Effector CD8-positive, alpha-beta T cell (primary cell): ENCODE results near the gene WNK2.

ENCODE experiments used
- DNase-seq: peaks from one replicate; lab custom pipeline; 2025; lab: John Stamatoyannopoulos, UW

WNK2 gene

DNA sequence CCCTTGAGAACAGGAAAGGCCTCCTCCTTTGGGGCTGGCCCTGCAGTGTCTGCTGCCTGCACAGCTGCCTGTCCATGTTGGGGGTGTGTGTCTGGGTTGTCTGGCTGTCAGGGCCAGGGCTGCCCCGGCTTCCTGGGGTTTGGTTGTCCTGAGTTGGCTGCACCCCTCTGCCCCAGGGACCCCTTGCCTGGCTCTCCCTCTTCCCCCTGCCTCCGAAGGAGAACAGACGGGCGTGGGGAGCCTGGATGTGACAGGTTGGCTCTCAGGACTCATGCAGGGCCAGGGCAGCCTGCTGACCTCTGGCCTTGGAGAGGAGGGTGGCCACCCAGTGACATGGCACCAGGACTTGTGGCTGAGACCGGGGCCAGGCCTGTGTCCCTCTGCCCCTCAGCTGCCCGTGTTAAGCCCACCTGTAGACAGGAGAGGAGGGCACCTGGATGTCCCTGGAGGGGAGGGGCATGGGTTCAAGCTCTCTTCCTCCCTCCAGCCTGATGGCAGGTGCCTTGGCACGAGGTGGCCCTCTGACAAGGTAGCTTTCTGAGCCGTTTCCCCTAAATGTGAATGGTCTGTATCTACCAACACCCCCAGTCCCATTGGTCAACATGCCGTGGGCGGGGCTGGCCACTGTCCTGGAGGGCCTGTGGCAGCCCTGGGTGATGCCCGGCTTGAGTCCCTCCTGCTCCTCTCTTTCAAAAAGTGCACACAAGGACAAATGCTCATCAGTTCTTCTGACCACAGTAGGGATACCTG lies 34.9 kb downstream of the WNK2 start:
- no peak for DNase-seq

GRCh38 chr9:93219692-93220091 lies 35.8 kb downstream of the WNK2 start:
- no peak for DNase-seq

- no peak for DNase-seq
Measured at GRCh38 chr9:93220627-93221026, 36.7 kb downstream of the WNK2 start.

DNA sequence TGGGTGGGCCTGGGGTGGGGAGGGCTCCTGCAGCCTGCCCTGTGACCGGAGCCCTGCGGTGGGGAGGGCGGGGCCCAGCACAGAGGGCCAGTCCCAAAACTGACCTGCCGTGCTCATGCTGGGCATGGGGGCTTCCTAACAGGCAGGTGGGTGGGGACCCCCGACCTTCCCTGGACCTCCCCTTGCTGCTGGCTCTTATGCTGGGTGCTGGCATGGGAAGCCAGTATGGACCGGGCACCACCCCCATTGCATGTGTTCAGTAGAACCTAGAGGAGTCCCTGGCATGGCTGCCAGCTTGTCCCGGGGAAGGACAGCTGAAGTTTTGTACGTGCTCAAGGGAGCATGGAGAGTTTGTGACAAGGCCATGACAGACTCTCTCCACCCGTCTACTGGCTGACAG lies 37.1 kb downstream of the WNK2 start:
- DNase-seq: no peak

DNA sequence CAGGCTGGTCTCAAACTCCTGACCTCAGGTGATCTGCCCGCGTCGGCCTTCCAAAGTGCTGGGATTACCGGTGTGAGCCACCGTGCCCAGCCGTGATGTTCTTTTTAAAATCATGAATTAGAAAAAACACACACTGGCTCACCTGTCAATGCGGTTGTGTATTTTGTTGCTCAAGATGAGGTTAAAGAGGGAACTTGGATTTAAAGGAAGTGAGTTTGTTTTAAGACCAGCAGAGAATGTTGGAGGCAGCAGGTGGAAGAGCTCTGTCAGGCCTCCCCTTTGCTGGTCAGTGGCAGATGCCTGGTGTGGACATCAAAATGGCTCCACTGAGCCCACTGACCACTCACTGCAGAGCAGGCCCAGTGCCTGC lies 38.9 kb downstream of the WNK2 start:
- no peak for DNase-seq

DNA sequence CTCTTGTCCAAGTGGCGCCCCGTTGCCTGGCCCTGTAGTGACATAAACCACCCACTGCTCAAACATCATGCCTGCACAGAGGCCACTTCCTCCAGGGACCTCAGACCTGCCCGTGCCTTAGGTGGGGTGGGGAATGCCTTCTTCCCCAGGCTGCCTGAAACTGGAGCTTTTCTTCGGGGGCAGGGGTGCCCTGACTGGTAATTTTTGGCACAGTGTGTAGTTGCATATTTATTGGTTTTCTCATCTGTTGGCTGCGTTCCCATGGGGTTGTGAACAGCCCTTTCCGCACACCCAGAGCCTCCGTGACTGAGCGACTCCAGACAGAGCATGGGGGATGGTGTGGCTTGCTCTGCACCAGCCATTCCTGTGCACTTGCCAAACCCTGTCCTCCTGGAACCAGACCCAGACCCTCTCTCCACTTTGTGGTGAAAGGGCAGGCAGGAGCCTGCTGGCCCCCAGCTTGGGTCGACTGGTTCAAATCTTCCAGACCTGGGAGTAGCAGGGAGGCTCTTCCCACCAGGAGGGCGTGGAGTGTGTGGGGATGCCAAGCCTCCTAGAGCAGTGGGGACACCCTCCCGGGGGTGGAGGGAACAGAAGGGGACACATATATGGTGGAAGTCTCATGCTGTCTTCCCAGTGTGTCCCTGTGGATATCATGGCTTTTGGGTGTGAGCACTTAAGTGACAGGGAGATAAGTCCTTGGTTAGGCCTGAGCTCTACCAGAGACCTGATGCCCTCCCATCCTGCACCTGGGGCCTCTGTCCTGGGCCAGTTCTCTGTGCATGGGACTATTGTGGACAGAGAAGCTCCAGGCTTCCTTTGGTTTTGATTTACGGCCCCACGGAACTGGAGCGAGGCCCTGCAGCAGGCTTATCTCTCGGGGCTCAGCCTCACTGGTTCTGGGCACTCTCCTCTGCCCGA lies 39.6 kb downstream of the WNK2 start:
- no peak for DNase-seq

DNA sequence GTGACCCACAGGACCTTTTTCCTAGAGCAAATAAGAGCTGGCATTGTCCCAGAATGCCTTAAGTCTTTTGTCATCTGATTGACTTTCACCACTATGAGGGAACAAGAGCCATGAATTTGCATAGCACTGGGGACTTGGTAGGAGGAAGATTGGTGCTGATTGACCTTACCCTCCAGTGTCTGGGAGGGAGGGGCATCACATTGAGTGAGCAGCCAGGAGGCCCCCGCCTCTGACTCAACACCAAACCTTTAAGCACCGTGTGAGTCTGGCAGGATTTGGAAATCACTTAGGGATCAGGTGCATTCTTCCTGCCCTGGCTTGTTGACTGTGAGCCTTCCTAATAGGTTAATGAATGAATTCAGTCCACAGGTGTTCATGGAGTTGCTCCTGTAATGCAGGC lies 40.7 kb downstream of the WNK2 start:
- no peak for DNase-seq

- no peak for DNase-seq
Measured at GRCh38 chr9:93225417-93225816, 41.5 kb downstream of the WNK2 start.

DNA sequence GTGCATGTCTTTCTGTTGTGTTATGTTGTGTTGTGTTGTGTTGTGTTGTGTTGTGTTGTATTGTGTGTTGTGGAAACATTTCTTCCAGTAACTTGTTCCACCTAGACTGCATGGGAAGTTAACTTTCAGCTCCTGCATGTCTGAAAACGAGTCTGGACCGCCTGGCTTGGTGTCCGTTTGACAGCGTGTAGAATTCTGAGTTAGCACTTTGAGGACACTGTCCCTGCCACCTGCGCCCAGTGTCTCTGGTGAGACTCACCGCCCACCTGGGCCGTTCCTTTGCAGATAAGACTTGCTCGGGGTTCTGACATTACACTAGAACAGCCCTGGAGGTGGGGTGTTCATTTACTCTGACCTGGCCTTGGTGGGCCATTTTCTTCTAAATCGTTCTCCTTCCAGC lies 42.0 kb downstream of the WNK2 start:
- DNase-seq: no peak

- DNase-seq: no peak
Measured at GRCh38 chr9:93226819-93227218, 42.9 kb downstream of the WNK2 start.

DNA sequence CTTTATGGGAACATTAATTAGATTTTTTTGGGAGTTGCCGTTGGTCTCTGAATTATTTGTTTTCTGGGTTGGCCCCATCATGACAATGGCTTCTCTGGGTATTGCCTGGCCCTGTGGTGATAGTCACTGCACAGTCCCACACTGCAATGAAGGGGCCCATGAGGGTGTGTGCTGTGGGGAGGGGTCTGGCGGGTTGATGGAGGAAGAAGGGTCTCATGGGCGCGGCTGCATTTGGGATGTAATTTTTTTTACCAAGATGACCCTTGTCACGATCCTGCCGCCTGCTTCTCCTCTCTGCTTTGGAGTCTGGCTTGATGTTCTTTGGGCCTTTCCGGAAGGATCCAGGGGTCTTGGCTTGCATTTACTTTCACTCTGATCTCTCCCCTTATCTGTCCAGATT lies 44.1 kb downstream of the WNK2 start:
- DNase-seq: no peak

DNA sequence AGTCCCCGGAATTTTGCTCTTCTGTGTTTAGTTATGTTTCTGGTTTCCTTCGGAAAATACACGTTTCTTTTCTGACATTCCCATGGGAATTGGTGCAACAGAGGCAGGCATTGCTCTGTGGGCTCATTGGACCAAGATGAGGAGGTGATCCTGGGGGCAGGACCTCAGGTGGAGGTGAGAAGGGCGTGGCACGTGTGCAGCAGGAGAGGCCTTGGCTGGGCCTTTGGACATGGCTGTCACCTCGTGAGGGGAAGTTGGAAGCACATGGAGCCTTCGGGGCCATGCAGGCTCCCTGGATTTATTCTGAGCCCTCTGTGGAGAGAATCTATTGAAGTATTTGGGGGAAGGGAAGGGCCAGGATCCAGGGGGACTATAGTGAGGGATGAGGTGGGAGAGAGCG lies 44.5 kb downstream of the WNK2 start:
- DNase-seq: no peak

DNA sequence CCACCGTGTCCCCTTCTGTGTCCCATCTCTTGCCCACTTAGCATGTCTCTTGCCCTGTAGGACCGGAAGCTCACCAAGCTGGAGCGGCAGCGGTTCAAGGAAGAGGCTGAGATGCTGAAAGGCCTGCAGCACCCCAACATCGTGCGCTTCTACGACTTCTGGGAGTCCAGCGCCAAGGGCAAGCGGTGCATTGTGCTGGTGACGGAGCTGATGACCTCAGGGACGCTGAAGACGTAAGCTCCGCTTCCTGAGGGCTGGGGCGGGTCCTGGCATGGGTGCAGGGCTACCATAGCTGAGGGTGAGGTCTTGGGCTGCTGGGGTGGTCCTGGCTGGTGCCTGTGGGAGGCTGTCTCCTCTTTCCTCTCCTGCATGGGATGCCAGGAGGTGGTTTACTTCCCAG lies 45.7 kb downstream of the WNK2 start:
- DNase-seq: no peak

- DNase-seq: no peak
Measured at GRCh38 chr9:93230185-93230584, 46.2 kb downstream of the WNK2 start.

DNA sequence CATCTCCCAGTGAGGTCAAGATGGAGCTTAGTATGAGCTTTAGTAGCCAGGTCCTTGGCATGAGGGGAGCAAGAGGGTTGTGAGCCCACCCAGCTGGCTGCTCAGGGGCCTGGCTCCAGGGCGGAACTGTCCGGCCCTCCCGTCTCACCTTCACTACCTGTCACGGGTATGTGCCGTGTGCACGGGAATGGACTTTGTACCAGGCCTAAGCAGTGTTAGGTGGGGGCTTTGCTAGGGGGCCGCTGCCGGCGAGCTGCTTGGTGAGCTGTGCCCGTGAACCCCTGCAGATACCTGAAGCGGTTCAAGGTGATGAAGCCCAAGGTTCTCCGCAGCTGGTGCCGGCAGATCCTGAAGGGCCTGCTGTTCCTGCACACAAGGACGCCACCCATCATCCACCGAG lies 46.7 kb downstream of the WNK2 start:
- DNase-seq: no peak

DNA sequence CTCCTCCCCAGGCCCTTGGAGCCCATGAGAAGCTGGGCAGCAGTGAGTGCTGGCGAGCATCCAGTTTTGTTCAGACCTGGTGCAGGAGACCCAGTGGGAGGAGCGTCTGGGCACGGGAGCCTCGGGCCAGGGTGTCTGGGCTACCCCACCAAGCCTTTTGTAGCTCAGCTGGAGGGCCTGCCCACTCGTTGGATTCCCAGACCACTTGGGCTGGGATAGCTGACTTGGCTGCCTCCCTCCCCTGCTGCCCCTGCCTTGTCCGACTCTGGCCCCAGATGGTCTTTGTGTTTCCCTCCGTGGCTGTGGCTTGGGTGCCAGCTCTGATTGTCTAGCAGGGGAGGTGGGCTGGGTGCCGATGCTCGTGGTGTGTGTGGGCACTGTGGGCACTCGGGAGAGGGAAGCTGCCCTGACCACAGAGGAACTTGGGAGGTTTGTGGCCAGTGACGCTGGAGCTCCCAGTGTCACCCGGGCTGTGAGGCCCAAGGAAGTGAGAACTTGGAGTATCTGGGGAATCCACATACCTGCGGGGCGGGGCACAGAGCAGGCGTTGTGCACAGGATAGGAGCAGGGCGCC lies 47.3 kb downstream of the WNK2 start:
- DNase-seq: no peak

DNA sequence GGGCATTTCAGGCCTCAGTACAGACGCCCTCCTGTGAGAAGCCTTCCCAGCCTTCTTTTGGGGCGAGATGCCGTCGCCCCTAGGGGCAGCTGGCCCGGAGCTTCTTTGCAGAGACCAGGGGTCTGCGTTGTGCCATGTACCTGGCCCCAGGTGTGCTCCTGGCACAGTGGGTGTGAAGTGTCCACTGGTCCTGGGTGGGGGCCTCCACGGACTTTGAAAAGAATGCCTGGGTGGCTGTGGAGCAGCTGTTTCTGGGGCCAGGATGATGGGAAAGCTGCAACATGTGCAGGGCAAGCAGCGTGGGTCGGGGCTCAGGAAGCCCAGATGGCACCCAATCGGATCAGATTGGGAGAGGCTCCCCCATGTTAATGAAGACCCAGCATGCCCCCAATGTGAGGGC lies 47.8 kb downstream of the WNK2 start:
- DNase-seq: no peak

GRCh38 chr9:93232388-93232960 lies 48.5 kb downstream of the WNK2 start:
- no peak for DNase-seq

- DNase-seq: no peak
Measured at GRCh38 chr9:93233033-93233432, 49.1 kb downstream of the WNK2 start.

DNA sequence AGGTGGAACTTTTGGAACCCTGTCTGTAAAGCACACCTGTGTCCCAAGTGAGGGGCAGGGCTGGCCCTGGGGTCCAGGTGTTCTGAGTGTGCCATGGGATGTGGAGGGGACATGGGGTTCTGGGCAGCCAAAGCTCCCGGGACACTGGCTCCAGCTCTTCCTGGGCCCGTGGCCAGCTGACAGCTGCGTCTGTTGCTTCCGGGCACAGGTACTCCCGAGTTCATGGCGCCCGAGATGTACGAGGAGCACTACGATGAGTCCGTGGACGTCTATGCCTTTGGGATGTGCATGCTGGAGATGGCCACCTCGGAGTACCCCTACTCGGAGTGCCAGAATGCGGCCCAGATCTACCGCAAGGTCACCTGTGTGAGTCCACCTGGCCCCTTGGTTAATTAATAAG lies 50.7 kb downstream of the WNK2 start:
- no peak for DNase-seq

DNA sequence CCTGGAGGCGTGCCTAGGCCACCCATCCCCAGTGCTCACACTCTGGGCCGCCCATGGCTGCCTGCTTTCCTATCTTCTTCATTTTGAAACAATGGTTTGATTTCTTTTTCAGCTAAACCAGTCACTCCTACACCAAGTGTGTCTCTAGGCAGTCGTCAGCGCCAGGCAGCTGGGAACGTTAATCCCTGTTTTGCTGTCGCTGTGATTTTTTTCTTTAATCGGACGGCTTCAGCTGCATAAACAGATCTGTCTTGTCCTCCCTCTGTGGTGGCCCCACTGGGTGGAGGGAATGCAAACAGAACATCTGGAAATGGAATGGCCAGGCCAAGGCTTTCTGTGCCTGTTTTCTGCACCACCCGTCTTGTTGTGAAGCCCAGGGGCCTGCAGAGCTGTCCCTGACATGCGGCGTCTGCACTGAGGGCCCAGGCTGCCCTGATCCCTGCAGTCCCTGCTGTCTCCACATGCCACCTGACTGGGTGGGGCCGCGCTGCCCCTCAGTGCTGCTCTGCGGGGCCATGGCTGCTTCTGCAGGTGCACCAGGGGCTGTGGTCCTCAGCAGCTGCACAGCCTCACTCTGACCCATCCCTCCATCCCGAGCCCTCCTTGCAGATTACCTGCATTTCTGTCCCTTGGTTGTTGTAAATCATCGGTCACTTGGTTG lies 51.5 kb downstream of the WNK2 start:
- no peak for DNase-seq

DNA sequence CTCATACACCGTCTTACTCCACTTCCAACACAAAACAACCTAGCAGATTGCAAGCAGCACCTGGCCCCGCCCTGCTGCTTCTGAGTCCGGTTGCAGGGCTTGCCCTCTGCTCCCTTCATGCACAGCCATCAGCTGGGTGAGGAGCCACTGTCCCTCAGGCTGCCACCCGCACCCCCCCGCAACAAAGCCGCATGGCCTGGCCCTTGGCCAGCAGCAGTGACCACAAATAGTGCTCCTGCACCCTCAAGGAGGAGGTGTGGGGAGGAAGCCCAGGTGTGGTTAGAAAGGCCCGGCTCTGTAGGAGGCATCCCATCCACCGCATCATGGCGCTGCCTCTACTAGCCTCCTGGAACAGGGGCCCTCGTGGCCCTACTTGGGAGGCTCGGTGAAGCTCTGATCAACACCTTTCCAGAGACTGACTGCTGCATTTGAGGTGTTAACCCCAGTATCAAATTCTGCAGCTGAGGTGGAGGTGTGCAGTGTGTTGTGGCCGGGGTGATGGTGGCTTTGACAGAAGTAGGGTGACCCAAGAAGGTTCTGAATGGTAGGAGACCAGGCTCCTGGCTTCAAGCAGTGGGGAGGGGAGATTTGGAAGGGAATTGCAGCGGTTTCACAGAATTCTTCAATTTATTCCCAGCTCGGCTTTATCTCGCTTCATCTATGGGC lies 52.7 kb downstream of the WNK2 start:
- DNase-seq: no peak
